Measurements from ENCODE around the gene TARM1. TPM values are rescaled to one million over a fixed set of nuclear protein-coding genes. Genes with fewer than 3 reads are reported as not detected.
"Not testable (repeated sequence)": the region's sequence is repeated elsewhere in the genome, so short reads cannot be mapped to it uniquely, and the experiment has no call there.

TARM1 gene
- total RNA-seq, 1 experiment from 2014 or later, result not detected

- in situ Hi-C loops (cut with HindIII; ENCODE audit: low pct_unique_long_range_greater_than_20kb, low sequenced_read_pairs), result no loop called here
- no peak for DNase-seq (ENCODE audit: low read depth, low spot score)
These were observed 33.5 kb downstream of the TARM1 start for GRCh38 chr19:54047616-54048015.

GRCh38 chr19:54045771-54046170 is 35.4 kb downstream of the TARM1 start:
- in situ Hi-C loops (cut with HindIII; ENCODE audit: low pct_unique_long_range_greater_than_20kb, low sequenced_read_pairs), result no loop called here
- no peak for DNase-seq (ENCODE audit: low read depth, low spot score)

DNA sequence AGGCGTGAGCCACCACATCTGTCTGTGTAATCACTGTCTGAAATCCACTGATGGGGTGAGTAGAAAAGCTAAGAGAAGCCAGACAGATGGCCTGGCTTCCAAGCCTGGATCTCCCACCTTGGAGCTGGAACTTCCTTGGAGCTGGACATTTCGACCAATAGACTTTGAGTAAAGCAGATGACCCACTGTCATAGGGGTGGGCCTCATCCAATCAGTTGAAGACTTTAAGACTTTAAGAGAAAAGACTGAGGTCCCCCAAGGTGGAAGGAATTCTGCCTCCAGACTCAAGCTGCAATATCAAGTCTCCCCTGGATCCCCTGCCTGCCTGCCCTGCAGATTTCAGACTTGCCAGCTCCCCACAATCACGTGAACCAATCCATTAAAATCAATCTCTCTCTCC is 38.2 kb downstream of the TARM1 start:
- in situ Hi-C loops (cut with HindIII; ENCODE audit: low pct_unique_long_range_greater_than_20kb, low sequenced_read_pairs), result no loop called here
- no peak for DNase-seq (ENCODE audit: low read depth, low spot score)

- DNase-seq (ENCODE audit: low read depth, low spot score), result no peak
- in situ Hi-C loops (cut with HindIII; ENCODE audit: low pct_unique_long_range_greater_than_20kb, low sequenced_read_pairs), result no loop called here
These were observed 39.1 kb downstream of the TARM1 start for GRCh38 chr19:54041969-54042606.

- in situ Hi-C loops (cut with HindIII; ENCODE audit: low pct_unique_long_range_greater_than_20kb, low sequenced_read_pairs), result no loop called here
These were observed 41.2 kb downstream of the TARM1 start for GRCh38 chr19:54040003-54040402.

DNA sequence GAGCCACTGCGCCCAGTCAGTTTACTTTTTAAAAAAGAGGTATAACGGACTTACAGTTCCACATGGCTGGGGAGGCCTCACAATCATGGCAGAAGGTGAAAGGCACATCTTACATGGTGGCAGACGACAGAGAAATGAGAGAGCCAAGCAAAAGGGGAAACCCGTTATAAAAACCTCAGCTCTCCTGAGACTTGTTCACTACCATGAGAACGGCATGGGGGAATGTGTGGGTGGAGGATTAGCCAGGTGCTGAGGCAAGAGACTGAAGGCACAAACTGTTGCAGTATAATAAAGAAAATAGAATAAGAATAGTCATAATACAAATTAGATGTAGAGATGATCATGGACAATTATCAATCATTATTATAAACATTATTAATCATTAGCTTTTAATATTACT is 44.6 kb downstream of the TARM1 start:
- in situ Hi-C loops (cut with HindIII; ENCODE audit: low pct_unique_long_range_greater_than_20kb, low sequenced_read_pairs); DNase-seq (ENCODE audit: low read depth, low spot score): not testable (repeated sequence)

More at GRCh38 chr19:54040003-54040402, 41.2 kb downstream of the TARM1 start:
- DNase-seq (ENCODE audit: low read depth, low spot score), result no peak

DNA sequence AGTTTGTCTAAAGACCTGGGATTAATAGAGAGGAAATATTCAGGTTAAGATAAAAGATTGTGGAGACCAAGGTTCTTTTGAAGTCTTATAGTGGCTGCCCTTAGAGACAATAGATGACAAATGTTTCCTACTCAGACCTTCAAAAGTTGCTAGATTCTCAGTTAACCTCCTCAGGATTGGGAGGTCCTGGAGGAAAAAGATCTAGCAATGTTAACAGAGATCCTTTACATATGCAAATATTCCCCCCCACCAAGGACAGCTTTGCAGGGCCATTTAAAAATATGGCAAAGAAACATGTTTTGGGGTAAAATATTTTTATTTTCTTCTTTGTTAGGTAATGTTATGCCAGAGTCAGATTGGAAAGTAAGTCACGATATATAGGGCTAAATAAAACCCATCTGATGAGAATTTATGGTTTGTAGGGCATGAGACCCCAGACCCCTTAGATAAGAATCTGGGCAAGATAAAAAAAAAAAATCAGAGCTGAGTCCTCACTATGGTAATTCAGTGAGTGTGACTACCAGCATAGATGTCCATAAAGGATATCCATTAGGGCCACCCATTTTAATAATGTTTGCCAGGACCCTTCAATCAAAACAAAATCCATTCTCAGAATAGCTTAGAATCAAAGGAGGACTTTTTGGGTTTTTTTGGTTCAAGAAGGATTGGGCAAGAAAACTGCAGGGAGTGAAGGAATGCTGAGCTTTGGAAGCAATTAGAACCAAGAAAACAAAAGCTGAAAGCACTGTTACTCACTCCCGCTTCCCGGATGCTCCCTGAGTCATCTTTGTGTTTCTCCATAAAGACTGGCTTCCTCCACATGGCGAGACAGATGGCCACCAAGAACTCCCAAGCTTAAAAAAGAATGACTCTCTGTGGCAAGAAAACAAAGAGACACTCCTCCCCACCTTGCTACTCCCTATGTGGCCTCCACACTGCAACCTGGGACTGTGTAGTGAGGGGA is 45.7 kb downstream of the TARM1 start:
- no peak for DNase-seq (ENCODE audit: low read depth, low spot score)
- in situ Hi-C loops (cut with HindIII; ENCODE audit: low pct_unique_long_range_greater_than_20kb, low sequenced_read_pairs), result no loop called here

DNA sequence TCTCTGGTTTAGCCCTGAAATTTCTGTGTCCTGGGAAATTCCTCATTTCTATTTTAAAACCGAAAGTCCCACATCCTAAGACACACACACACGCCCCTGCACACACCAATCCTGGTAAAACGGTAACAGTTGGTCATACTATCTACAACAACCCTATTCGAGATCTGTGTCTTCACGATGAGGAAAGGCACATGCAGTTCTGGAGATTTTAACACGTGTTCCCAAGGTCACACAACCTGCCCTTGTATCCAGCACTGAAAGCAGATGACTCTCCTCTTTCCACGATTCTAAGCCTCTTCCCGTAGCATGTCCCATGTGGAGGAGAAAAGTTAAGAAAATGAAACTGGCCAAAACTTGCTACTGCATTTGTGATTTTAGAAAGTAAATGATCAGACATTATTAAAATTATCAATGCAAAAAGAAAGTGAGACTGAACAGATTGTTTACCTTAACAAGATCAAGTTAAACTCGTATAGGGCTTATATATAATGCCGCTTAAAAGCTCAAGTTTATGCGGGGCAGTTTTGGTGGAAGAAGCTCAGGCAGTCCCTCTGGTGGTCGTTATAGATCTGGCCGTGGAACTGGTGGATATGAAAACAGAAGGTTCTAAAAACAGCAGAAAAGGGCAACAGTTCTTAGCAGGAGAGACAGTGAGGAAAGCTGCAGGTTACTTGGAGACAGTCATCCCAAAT is 50.1 kb downstream of the TARM1 start:
- in situ Hi-C loops (cut with HindIII; ENCODE audit: low pct_unique_long_range_greater_than_20kb, low sequenced_read_pairs), result no loop called here
- DNase-seq (ENCODE audit: low read depth, low spot score), result peak; percentile 56

DNA sequence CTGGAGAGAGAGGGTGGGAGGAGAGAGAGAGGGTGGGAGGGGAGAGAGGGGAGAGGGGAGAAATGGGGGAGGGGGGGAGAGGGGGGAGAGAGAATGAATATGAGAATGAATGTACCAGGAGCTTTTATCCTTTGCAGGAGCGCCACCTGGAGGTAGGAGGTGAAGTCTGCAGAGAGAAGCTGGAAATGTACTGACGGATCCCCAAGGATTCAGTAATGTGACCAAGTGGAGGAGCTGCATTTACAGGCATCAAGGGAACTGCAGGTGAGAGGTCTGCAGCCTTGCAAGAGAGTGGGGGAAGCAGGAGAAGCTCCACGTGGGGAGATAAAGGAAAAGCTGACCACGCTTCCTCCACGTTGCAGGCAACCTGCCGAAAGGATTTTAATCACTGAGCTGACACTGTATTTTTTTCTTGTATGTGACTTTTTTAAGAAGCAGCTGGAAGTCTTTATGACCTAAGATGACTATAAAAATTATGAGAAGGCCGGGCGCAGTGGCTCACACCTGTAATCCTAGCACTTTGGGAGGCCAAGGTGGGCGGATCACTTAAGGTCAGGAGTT is 51.2 kb downstream of the TARM1 start:
- in situ Hi-C loops (cut with HindIII; ENCODE audit: low pct_unique_long_range_greater_than_20kb, low sequenced_read_pairs), result no loop called here
- peak; percentile 85 for DNase-seq (ENCODE audit: low read depth, low spot score)

GRCh38 chr19:54029301-54029700 is 51.9 kb downstream of the TARM1 start:
- in situ Hi-C loops (cut with HindIII; ENCODE audit: low pct_unique_long_range_greater_than_20kb, low sequenced_read_pairs), result no loop called here
- DNase-seq (ENCODE audit: low read depth, low spot score), result no peak

GRCh38 chr19:54026656-54027055 is 54.5 kb downstream of the TARM1 start:
- in situ Hi-C loops (cut with HindIII; ENCODE audit: low pct_unique_long_range_greater_than_20kb, low sequenced_read_pairs), result no loop called here
- DNase-seq (ENCODE audit: low read depth, low spot score), result no peak

- in situ Hi-C loops (cut with HindIII; ENCODE audit: low pct_unique_long_range_greater_than_20kb, low sequenced_read_pairs), result no loop called here
- DNase-seq (ENCODE audit: low read depth, low spot score), result no peak
These were observed 56.5 kb downstream of the TARM1 start for GRCh38 chr19:54024660-54025059.

GRCh38 chr19:54023191-54023590 is 58.0 kb downstream of the TARM1 start:
- in situ Hi-C loops (cut with HindIII; ENCODE audit: low pct_unique_long_range_greater_than_20kb, low sequenced_read_pairs), result no loop called here
- no peak for DNase-seq (ENCODE audit: low read depth, low spot score)

DNA sequence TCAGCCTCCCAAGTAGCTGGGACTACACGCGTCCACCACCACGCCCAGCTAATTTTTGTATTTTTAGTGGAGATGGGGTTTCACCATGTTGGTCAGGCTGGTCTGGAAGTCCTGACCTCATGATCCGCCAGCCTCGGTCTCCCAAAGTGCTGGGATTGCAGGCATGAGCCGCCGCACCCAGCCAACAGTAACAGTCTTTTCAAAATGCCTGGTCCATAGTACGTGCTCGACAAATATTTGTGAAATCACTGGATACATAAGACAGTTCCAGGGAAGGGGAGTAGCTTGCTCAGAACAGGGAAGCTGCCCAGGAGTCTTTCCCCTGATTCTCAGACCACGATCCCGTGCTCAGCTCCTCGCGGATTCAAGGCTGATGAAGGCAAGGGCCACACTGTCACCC is 59.2 kb downstream of the TARM1 start:
- no peak for DNase-seq (ENCODE audit: low read depth, low spot score)
- in situ Hi-C loops (cut with HindIII; ENCODE audit: low pct_unique_long_range_greater_than_20kb, low sequenced_read_pairs), result no loop called here

DNA sequence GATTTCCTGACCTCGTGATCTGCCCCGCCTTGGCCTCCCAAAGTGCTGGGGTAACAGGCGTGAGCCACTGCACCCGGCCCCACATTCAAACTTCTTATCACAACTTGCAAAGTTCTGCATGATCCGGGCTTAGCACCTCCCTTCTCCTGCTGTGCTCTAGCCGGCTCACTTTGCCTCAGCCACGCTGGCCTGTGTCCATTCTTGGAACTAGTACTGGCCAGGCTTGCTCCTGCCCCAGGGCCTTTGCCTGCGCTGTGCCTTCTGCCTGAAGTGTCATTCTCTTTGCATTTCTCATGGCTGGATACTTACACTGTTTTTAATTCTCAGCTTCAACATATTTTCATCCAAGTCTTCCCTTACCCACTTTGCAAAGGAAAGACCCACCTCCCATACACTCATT is 59.8 kb downstream of the TARM1 start:
- no peak for DNase-seq (ENCODE audit: low read depth, low spot score)
- in situ Hi-C loops (cut with HindIII; ENCODE audit: low pct_unique_long_range_greater_than_20kb, low sequenced_read_pairs), result no loop called here
